GM18873 (cell line): Measurements from ENCODE around the gene ELFN2.
"Not testable (repeated sequence)": the region's sequence is repeated elsewhere in the genome, so short reads cannot be mapped to it uniquely, and the experiment has no call there.

ENCODE experiments used
- ATAC-seq: cut with Tn5 transposase; IDR thresholded peaks from one replicate; pipeline ENCODE4 v1.9.1; 2021; ENCODE audit warnings: mild to moderate bottlenecking, moderate library complexity, moderate number of reproducible peaks; ENCODE audit not compliant: unreplicated experiment, low FRiP score

ELFN2 gene, protein sequence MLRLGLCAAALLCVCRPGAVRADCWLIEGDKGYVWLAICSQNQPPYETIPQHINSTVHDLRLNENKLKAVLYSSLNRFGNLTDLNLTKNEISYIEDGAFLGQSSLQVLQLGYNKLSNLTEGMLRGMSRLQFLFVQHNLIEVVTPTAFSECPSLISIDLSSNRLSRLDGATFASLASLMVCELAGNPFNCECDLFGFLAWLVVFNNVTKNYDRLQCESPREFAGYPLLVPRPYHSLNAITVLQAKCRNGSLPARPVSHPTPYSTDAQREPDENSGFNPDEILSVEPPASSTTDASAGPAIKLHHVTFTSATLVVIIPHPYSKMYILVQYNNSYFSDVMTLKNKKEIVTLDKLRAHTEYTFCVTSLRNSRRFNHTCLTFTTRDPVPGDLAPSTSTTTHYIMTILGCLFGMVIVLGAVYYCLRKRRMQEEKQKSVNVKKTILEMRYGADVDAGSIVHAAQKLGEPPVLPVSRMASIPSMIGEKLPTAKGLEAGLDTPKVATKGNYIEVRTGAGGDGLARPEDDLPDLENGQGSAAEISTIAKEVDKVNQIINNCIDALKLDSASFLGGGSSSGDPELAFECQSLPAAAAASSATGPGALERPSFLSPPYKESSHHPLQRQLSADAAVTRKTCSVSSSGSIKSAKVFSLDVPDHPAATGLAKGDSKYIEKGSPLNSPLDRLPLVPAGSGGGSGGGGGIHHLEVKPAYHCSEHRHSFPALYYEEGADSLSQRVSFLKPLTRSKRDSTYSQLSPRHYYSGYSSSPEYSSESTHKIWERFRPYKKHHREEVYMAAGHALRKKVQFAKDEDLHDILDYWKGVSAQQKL

DNA sequence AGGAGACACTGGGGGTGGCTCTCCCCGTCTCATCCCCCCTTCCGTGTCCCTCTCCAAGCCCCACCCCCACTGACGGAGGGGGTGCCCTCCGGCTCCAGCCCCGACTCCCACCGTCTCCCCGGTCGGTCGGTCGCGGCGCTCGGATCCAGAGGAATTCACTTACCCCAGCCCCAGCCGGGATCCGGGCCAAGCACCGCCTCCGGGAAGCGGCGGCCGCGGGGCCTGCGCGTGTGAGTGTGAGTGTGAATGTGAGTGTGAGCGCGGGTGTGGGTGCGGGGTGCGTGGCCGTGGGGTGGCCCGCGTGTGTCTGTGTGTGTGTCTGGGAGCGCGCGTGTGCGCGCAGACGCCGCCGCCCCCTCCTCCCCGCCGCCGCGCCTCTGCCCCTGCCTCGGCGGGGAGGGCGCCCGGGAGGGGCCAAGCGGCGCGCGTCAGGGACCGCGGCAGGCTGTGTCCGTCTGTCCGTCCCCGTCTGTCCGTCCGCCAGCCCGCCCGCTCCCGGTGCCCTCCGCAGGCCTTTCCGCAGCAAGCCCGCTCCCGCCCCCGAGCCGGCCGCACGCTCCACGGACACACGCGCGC is at the start of gene ELFN2:
ELFN2 (minus strand) TSS at position 345 of the 576 bp plus-strand sequence. CDS start 51,945 bp downstream, outside the sequence.
- no peak for ATAC-seq

GRCh38 chr22:37476389-37477329 is 49.4 kb upstream of the ELFN2 start:
- no peak for ATAC-seq

DNA sequence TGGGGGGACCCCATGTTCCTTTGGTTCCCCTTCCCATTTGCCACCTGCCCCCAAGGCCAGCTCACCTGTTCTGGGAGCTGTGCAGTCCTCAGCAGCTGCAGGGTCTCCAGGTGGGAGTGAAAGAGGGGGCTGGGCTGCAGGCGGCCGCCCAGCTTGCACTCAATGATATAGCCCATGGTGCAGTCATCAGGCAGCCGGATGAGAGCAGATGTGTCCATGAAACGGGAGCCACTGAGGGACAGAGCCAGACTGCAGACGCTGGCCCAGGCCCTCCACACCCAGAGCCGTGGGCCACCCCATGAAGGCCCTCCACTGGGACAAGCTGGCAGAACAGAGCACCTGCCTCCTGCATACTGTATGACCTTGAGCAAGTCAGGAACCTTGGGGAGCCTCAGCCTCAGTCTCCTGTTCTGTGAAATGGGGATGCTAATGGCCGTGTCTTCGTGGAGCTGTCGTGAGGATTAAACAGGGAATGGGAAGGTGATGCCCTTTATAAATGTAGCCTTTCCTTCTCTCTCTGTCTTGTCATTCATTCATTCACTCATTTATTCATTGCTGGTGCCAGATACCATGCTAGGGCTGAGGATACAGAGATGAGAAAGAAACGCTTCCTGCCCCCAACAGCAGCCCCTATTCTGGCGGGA is 47.3 kb upstream of the ELFN2 start:
- no peak for ATAC-seq

DNA sequence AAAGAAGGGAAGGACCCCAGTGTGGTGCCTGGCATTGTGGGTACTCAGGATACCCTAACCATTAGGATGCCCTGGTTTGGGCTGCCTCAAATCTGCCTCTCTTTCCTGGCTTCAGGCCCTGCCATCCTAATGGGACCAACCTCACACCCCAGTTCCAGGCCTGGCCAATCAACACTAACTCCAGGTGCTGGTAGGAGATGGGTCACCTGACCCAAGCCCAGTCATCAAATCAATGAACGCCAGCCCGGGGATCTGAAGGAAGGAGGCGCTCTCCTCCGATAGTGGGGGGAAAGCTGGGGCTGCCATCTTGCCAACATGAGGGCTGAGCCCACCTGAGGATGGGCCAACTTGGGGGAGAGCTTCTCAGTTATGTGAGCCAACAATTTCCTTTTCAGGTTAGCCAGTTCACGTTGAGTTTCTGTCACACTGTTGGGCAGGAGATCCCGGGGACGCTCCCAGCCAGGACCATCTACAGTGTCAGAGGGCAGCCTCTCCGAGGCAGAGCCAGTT is 46.2 kb upstream of the ELFN2 start:
- no peak for ATAC-seq

- ATAC-seq = no peak
Measured at GRCh38 chr22:37472418-37473006, 45.2 kb upstream of the ELFN2 start.

GRCh38 chr22:37471727-37472417 is 44.6 kb upstream of the ELFN2 start:
- ATAC-seq = no peak

GRCh38 chr22:37470087-37470445 is 42.8 kb upstream of the ELFN2 start:
- ATAC-seq = no peak

DNA sequence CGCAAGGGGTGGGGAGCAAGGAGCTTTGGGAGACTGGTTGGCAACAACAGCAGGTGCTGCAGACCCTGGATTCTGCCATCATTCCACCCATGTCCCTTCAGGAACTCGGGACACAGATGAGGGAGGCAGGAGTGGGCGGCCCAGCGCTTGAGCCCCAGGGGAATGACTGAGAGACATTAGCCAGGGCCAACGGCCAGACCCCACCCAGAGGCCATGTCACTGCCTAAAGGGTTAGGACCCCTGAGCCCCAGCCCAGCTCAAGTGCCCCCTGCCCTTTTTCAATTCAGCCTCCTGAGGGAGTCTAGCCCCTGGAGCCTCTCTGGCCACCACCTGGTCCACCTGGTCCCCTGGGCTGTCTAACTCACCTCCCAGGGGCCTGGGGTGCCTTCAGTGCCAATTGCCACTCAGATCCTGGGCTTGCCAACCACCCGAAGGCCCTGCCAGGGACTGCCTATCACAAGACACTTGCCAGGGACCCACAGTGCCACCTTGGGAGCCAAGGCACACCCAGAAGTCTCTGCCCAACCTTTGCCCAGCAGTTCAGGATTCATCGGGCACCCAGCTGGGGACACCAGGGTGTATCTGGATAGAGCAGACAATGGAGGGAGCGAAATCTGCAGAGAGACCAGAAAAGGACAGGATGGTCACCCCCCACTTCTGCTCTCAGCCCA is 42.3 kb upstream of the ELFN2 start:
- ATAC-seq = no peak

DNA sequence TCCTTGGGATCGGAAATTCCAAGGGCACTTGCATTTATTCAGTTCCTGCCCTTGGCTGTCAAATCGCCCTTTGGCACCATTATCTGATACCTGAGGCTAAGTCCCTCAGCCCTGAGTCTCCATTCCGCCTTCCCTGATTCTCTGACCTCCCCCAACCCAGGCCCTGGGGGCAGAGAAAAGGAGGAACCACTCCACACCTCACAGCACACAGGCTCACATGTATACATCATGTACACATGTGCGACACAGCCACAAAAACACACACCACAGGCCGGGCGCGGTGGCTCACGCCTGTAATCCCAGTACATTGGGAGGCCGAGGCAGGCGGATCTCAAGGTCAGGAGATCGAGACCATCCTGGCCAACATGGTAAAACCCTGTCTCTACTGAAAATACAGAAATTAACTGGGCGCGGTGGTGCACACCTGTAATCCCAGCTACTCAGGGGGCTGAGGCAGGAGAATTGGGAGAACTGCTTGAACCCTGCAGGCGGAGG is 41.0 kb upstream of the ELFN2 start:
- not testable (repeated sequence) for ATAC-seq

GRCh38 chr22:37467391-37467955 is 40.2 kb upstream of the ELFN2 start:
- ATAC-seq = no peak

- ATAC-seq = no peak
Measured at GRCh38 chr22:37464181-37464580, 36.9 kb upstream of the ELFN2 start.

DNA sequence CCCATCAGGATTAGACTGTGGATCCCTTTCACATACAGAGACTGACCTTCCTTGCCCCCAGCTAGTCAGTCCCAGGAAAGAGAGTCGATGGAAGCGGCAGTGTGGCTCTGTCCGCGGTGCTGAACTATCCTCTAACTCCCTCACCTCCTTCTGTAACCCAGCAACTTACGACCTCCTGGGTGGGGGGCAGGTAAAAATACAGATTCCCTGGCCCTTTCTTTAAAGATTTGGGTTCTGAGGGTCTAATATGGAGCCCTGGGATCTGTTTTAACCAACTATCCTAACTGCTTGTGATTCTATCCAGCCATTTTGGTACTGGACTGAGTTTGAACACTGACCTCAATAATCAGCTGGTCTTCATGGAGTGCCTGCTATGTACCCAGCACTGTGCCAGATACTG is 35.7 kb upstream of the ELFN2 start:
- ATAC-seq = no peak

DNA sequence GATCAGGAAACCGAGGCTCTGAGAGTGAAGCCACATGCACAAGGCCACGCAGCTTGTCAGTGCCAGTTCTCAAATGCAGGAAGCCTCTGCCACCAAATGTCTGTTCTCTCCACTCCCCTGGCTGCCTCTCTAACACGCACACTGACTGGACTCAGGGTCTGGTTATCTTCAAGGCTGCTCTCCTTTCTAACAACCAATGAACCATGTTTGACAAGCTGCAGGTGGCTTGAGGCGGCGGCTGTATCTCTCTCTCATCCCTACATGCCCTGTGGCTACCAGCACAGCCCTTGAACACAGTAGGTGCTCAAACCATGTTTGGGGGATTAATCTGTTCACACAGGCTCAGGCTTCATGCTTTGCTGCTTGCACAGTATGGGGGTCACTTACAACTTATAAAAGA is 35.2 kb upstream of the ELFN2 start:
- no peak for ATAC-seq

DNA sequence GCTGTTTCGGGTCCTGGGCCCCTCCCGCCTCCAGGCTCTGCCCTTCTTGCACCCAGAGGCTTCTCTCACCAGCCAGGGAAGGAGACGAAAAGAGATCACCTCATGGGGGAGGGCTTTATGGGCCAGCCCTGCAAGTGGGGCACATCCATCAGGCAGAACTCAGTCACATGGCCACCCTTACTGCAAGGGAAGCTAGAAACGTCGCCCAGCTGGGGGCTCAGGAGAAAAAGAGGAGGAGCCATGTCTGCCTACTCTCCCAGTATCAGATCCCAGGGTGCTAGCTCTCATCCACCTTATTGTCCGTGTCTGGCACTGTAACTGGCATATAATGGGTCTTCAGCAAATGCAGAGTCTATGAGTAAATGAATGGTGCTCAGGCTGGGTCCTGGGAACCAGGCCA is 34.7 kb upstream of the ELFN2 start:
- ATAC-seq = no peak

GRCh38 chr22:37460684-37461083 is 33.4 kb upstream of the ELFN2 start:
- no peak for ATAC-seq

GRCh38 chr22:37459206-37459605 is 31.9 kb upstream of the ELFN2 start:
- no peak for ATAC-seq

- no peak for ATAC-seq
Measured at GRCh38 chr22:37457093-37457893, 30.0 kb upstream of the ELFN2 start.
